Endodermal cell (in vitro differentiated cells): Measurements from ENCODE around the gene ITGA2. TPM values are rescaled to one million over a fixed set of nuclear protein-coding genes. Genes with fewer than 3 reads are reported as not detected.

ENCODE experiments used
- DNase-seq: peaks from one replicate; pipeline ENCODE4 v3.0.0-alpha.2; 2017
- H3K27ac ChIP-seq: 2 replicates; pipeline ENCODE4 v1.5.1; 2013; ENCODE audit warnings: mild to moderate bottlenecking, low read depth, low read length, moderate library complexity
- H3K27me3 ChIP-seq: 2 replicates; pipeline ENCODE4 v1.6.1; 2013; ENCODE audit warnings: mild to moderate bottlenecking, low read length, moderate library complexity; ENCODE audit not compliant: insufficient read depth, control insufficient read depth, poor library complexity, severe bottlenecking
- H3K36me3 ChIP-seq: 2 replicates; pipeline ENCODE4 v1.7.0; 2013; ENCODE audit warnings: mild to moderate bottlenecking, low read length, moderate library complexity; ENCODE audit not compliant: control insufficient read depth, insufficient read depth
- H3K4me1 ChIP-seq: one replicate; pipeline ENCODE4 v1.7.0; 2013; ENCODE audit warnings: low read length; ENCODE audit not compliant: control insufficient read depth, insufficient read depth
- H3K4me3 ChIP-seq: 2 replicates; pipeline ENCODE4 v1.5.1; 2013; ENCODE audit warnings: mild to moderate bottlenecking, low read length, moderate library complexity
- H3K9ac ChIP-seq: 2 replicates; pipeline ENCODE4 v1.6.1; 2013; ENCODE audit warnings: mild to moderate bottlenecking, low read length, moderate library complexity; ENCODE audit not compliant: poor library complexity, severe bottlenecking; ENCODE audit errors: extremely low read depth
- H3K9me3 ChIP-seq: 2 replicates; pipeline ENCODE4 v1.6.1; 2013; ENCODE audit warnings: mild to moderate bottlenecking, low read length, moderate library complexity; ENCODE audit not compliant: control insufficient read depth
- H3K27ac Mint-ChIP-seq: 2 replicates; pipeline ENCODE4 v1.8.0; 2020; ENCODE audit warnings: mixed read lengths
- H3K27me3 Mint-ChIP-seq: 2 replicates; pipeline ENCODE4 v1.8.0; 2021; ENCODE audit warnings: mild to moderate bottlenecking, mixed read lengths; ENCODE audit not compliant: insufficient read depth
- H3K36me3 Mint-ChIP-seq: 2 replicates; pipeline ENCODE4 v1.8.0; 2020; ENCODE audit warnings: low read depth, mixed read lengths
- H3K4me1 Mint-ChIP-seq: 2 replicates; pipeline ENCODE4 v1.8.0; 2020; ENCODE audit warnings: mixed read lengths
- H3K4me3 Mint-ChIP-seq: 2 replicates; pipeline ENCODE4 v1.8.0; 2020; ENCODE audit warnings: mild to moderate bottlenecking, moderate library complexity, mixed read lengths
- H3K9me3 Mint-ChIP-seq: 2 replicates; pipeline ENCODE4 v1.8.0; 2020; ENCODE audit warnings: mild to moderate bottlenecking, mixed read lengths
- CTCF ChIP-seq: fragments of 200-600 bp; sonication (generic); conservative IDR thresholded peaks from 2 replicates; pipeline ENCODE4 v1.5.0; 2021; ENCODE audit warnings: antibody characterized with exemption, mild to moderate bottlenecking
- WGBS, 2 experiments: methylation state at CpG; one replicate each; pipeline versions ENCODE4 v1.1.5 to v1.1.7; 2013; ENCODE audit warnings: missing lambda C conversion rate in 2 of 2, mixed read lengths in 1 of 2; ENCODE audit not compliant: insufficient coverage in 1 of 2, insufficient read length in 1 of 2; 5-methylcytosine and 5-hydroxymethylcytosine counted together
- total RNA-seq, 2 donors: library from RNA; stranded (reverse); fragmentation: NEBNext Ultra II Directional in 1 of 2; extraction: Animal tissue kit (Norgen Biotek cat#: 25700) in 1 of 2; gene quantifications; 2 replicates in 1 of 2; 3 replicates in 1 of 2; pipeline ENCODE4 v1.2.1, GENCODE V29; 2021

Gene ITGA2
- total RNA-seq, 2 donors from 2014 or later: 1.3 to 4.0 TPM

DNA sequence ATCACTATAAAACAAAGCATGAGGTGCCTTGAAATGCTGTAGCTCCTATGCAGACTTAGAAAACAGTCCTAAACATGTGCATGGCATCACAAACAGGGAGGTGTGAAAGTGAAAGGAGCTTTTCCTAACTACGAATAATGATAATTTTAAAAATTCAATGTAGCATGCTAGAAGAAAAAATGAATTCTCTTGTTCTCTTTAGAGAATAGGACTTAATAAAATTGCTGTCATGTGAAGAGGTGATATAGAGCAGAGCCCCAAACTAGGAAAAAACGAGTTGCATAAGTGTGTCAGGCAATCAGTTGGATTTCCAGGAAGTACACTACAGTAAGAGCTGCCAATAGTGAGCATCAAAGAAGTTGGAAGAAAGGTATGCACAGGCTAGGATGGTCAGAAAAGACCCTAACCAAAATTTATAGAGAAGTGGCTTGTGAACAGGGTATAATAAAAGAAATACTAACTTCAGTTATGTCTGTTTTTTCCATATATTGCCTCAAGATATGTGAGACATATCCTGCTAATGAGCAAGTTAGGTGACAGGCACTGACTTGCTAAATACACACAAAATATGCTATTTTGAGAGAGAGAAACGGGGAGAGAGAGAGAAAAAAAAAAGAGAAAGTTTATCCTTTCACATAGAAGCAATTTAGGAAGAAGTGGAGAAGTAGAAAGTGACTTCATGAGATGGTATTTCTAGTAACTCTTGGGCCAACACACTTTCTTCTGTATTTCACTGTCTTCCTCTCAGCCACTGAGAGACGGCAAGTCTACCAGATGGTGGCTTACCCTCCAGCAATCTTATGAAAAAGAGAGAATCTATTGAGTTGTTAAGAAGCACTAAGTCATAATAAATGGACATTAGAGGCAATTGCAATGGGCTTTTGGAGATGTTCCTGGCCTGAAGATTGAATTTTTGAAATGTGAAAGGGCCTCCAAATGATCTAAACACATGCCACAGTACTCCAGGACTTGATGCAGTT, 18.0 kb downstream of the ITGA2 start:
- Histone ChIP-seq H3K4me3 (no peak overlapping the region), H3K36me3 (no peaks in the 10 kb centered on the region), H3K4me1 (no peaks in the 10 kb centered on the region), H3K27ac (no peak overlapping the region), H3K9me3 (no peaks in the 10 kb centered on the region), H3K9ac (no peak overlapping the region), H3K27me3 (no peaks in the 10 kb centered on the region)
- Mint-ChIP-seq H3K4me1 (no peaks in the 10 kb centered on the region), H3K27me3 (no peaks in the 10 kb centered on the region), H3K27ac (no peak overlapping the region), H3K9me3 (no peaks in the 10 kb centered on the region), H3K4me3 (no peak overlapping the region), H3K36me3 (no peaks in the 10 kb centered on the region)
- TF ChIP-seq CTCF: no peak
- DNase-seq: no peak
- 85 to 94% methylated on average over 2 to 4 of the region's 4 CpGs for WGBS, 2 experiments

- Mint-ChIP-seq H3K4me1 (no peaks in the 10 kb centered on the region), H3K36me3 (no peaks in the 10 kb centered on the region), H3K27ac (no peak overlapping the region)
Observed at GRCh38 chr5:53008751-53009150, 19.6 kb downstream of the ITGA2 start.

GRCh38 chr5:53009816-53010215, 20.7 kb downstream of the ITGA2 start:
- no peaks in the 10 kb centered on the region for H3K27me3 ChIP-seq
- Mint-ChIP-seq H3K27ac (no peak overlapping the region), H3K4me3 (no peak overlapping the region), H3K36me3 (no peaks in the 10 kb centered on the region), H3K27me3 (no peaks in the 10 kb centered on the region), H3K4me1 (no peaks in the 10 kb centered on the region), H3K9me3 (no peaks in the 10 kb centered on the region)
- no peak overlapping the region for H3K4me3 ChIP-seq
- no peak for TF ChIP-seq CTCF
- H3K27ac ChIP-seq: no peak overlapping the region
- no peaks in the 10 kb centered on the region for H3K9me3 ChIP-seq
- no peaks in the 10 kb centered on the region for H3K36me3 ChIP-seq
- no peaks in the 10 kb centered on the region for H3K4me1 ChIP-seq
- no peak for DNase-seq
- 89 to 100% methylated on average over 1 of the region's 1 CpG for WGBS, 2 experiments
- no peak overlapping the region for H3K9ac ChIP-seq

More at GRCh38 chr5:53008751-53009150, 19.6 kb downstream of the ITGA2 start:
- TF ChIP-seq CTCF: no peak
- 81 to 89% methylated on average over 1 of the region's 1 CpG for WGBS, 2 experiments
- Histone ChIP-seq H3K9me3 (no peaks in the 10 kb centered on the region), H3K4me1 (no peaks in the 10 kb centered on the region), H3K9ac (no peak overlapping the region), H3K27ac (no peak overlapping the region), H3K27me3 (no peaks in the 10 kb centered on the region), H3K36me3 (no peaks in the 10 kb centered on the region), H3K4me3 (no peak overlapping the region)
- H3K27me3 Mint-ChIP-seq: no peaks in the 10 kb centered on the region
- DNase-seq: no peak
- H3K9me3 Mint-ChIP-seq: no peaks in the 10 kb centered on the region
- H3K4me3 Mint-ChIP-seq: no peak overlapping the region
